DMS53 (cell line): ENCODE results near the gene SLC18B1.
A peak's percentile ranks its signal among the peaks of the same experiment; 100 is the strongest.
"Not testable (repeated sequence)": the region's sequence is repeated elsewhere in the genome, so short reads cannot be mapped to it uniquely, and the experiment has no call there.

Experiments
- DNase-seq: peaks from one replicate; lab custom pipeline; 2025; lab: John Stamatoyannopoulos, UW

The SLC18B1 gene

GRCh38 chr6:132798869-132799538, 567 bp upstream of the SLC18B1 start:
- peak; percentile 88 for DNase-seq

GRCh38 chr6:132795461-132795860, 3.0 kb downstream of the SLC18B1 start:
- no peak for DNase-seq

- no peak for DNase-seq
Observed at GRCh38 chr6:132792510-132792909, 5.9 kb downstream of the SLC18B1 start.

GRCh38 chr6:132790450-132790849, 8.0 kb downstream of the SLC18B1 start:
- no peak for DNase-seq

GRCh38 chr6:132789396-132789776, 9.1 kb downstream of the SLC18B1 start:
- no peak for DNase-seq

GRCh38 chr6:132788658-132789395, 9.6 kb downstream of the SLC18B1 start:
- DNase-seq = no peak

GRCh38 chr6:132785936-132786335, 12.5 kb downstream of the SLC18B1 start:
- DNase-seq = no peak

GRCh38 chr6:132780770-132781371, 17.6 kb downstream of the SLC18B1 start:
- peak; percentile 26 for DNase-seq

GRCh38 chr6:132777881-132778280, 20.6 kb downstream of the SLC18B1 start:
- DNase-seq = not testable (repeated sequence)

GRCh38 chr6:132768051-132768517, 30.4 kb downstream of the SLC18B1 start:
- DNase-seq = peak; percentile 68

GRCh38 chr6:132765560-132765959, 32.9 kb downstream of the SLC18B1 start:
- no peak for DNase-seq

GRCh38 chr6:132764370-132764769, 34.1 kb downstream of the SLC18B1 start:
- DNase-seq = peak; percentile 19

- DNase-seq = no peak
Observed at GRCh38 chr6:132763269-132763668, 35.2 kb downstream of the SLC18B1 start.

GRCh38 chr6:132760256-132760655, 38.2 kb downstream of the SLC18B1 start:
- no peak for DNase-seq

- DNase-seq = no peak
Observed at GRCh38 chr6:132758689-132759088, 39.7 kb downstream of the SLC18B1 start.

GRCh38 chr6:132752255-132752654, 46.2 kb downstream of the SLC18B1 start:
- DNase-seq = no peak

- DNase-seq = no peak
Observed at GRCh38 chr6:132751828-132752227, 46.6 kb downstream of the SLC18B1 start.

- no peak for DNase-seq
Observed at GRCh38 chr6:132751306-132751705, 47.1 kb downstream of the SLC18B1 start.

GRCh38 chr6:132750455-132751248, 47.8 kb downstream of the SLC18B1 start:
- DNase-seq = no peak

GRCh38 chr6:132749111-132749510, 49.3 kb downstream of the SLC18B1 start:
- DNase-seq = peak; percentile 2

GRCh38 chr6:132748446-132748845, 50.0 kb downstream of the SLC18B1 start:
- DNase-seq = no peak

- DNase-seq = no peak
Observed at GRCh38 chr6:132746048-132746447, 52.4 kb downstream of the SLC18B1 start.
